ENCODE measurements around the gene P4HA2.
"Not testable (repeated sequence)": the region's sequence is repeated elsewhere in the genome, so short reads cannot be mapped to it uniquely, and the experiment has no call there.

P4HA2 gene

GRCh38 chr5:132145326-132145725 is 82.3 kb downstream of the P4HA2 start:
- H3K9me3 ChIP-seq (ENCODE audit: low read length); H3K27ac ChIP-seq (ENCODE audit: low read depth, low read length); H3K9ac ChIP-seq (ENCODE audit: low read length); H3K4me3 ChIP-seq (ENCODE audit: low read depth in 1 of 2, low read length in 2 of 2); H3K36me3 ChIP-seq (ENCODE audit: insufficient read depth, low read length); H3K27me3 ChIP-seq (ENCODE audit: control insufficient read depth in 1 of 2, insufficient read depth in 2 of 2, low read length in 2 of 2); H3K4me1 ChIP-seq (ENCODE audit: insufficient read depth, low read length): not testable (repeated sequence)

- Histone ChIP-seq H3K27me3 (ENCODE audit: control insufficient read depth in 1 of 2, insufficient read depth in 2 of 2, low read length in 2 of 2) (no peaks in the 10 kb centered on the region), H3K27ac (ENCODE audit: low read depth, low read length) (no peak overlapping the region), H3K4me1 (ENCODE audit: insufficient read depth, low read length) (no peaks in the 10 kb centered on the region), H3K36me3 (ENCODE audit: insufficient read depth, low read length) (no peaks in the 10 kb centered on the region), H3K4me3 (ENCODE audit: low read depth in 1 of 2, low read length in 2 of 2) (no peak overlapping the region), H3K9me3 (ENCODE audit: low read length) (no peaks in the 10 kb centered on the region), H3K9ac (ENCODE audit: low read length) (no peak overlapping the region)
These were observed 84.5 kb downstream of the P4HA2 start for GRCh38 chr5:132143148-132143547.

GRCh38 chr5:132142459-132142858 is 85.2 kb downstream of the P4HA2 start:
- Histone ChIP-seq H3K27me3 (ENCODE audit: control insufficient read depth in 1 of 2, insufficient read depth in 2 of 2, low read length in 2 of 2) (no peaks in the 10 kb centered on the region), H3K9ac (ENCODE audit: low read length) (no peak overlapping the region), H3K4me1 (ENCODE audit: insufficient read depth, low read length) (no peaks in the 10 kb centered on the region), H3K27ac (ENCODE audit: low read depth, low read length) (no peak overlapping the region), H3K4me3 (ENCODE audit: low read depth in 1 of 2, low read length in 2 of 2) (no peak overlapping the region), H3K36me3 (ENCODE audit: insufficient read depth, low read length) (no peaks in the 10 kb centered on the region), H3K9me3 (ENCODE audit: low read length) (no peaks in the 10 kb centered on the region)
